WTC11 (cell line): ENCODE results near the gene MXD3. TPM values are rescaled to one million over a fixed set of nuclear protein-coding genes. Genes with fewer than 3 reads are reported as not detected.

ENCODE experiments used
- ATAC-seq: fragments of 200-7000 bp; cut with Tn5 transposase; 2 replicates; pipeline ENCODE4 v1.10.0; 2021; ENCODE audit warnings: mild to moderate bottlenecking, moderate library complexity
- Bru-seq: library from RNA; stranded (reverse); fragments of 400-500 nt; gene quantifications from one replicate; lab custom pipeline; 2021; lab: Mats Ljungman, UMichigan
- CTCF ChIA-PET: fragments of 300-600 bp; sonication (Branson Sonifier 250); formaldehyde crosslinking; loops from one replicate; lab custom pipeline; 2021; ENCODE audit warnings: antibody characterized with exemption; lab: Charles Lee
- POLR2A ChIA-PET: fragments of 350-600 bp; sonication (Branson Sonifier 250); formaldehyde crosslinking; loops from one replicate; lab custom pipeline; 2021; ENCODE audit warnings: antibody characterized with exemption; lab: Charles Lee
- DNase-seq: peaks from one replicate; pipeline ENCODE4 v3.0.0; 2021; ENCODE audit warnings: low spot score
- H3K27ac Mint-ChIP-seq: 2 replicates; pipeline ENCODE4 v1.8.0; 2021; ENCODE audit warnings: mixed read lengths
- H3K27me3 Mint-ChIP-seq: 2 replicates; pipeline ENCODE4 v1.8.0; 2021; ENCODE audit warnings: low read depth, mild to moderate bottlenecking, moderate library complexity, mixed read lengths
- H3K36me3 Mint-ChIP-seq: 2 replicates; pipeline ENCODE4 v1.8.0; 2021; ENCODE audit warnings: mixed read lengths
- H3K4me1 Mint-ChIP-seq: 2 replicates; pipeline ENCODE4 v1.8.0; 2022; ENCODE audit warnings: mixed read lengths
- H3K4me3 Mint-ChIP-seq: 2 replicates; pipeline ENCODE4 v1.8.0; 2021; ENCODE audit warnings: mild to moderate bottlenecking, moderate library complexity, mixed read lengths
- H3K9me3 Mint-ChIP-seq: 2 replicates; pipeline ENCODE4 v1.8.0; 2021; ENCODE audit warnings: mixed read lengths
- ATF1 ChIP-seq: sonication (generic); formaldehyde crosslinking; IDR thresholded peaks from 2 replicates; pipeline ENCODE4 v1.8.1; 2023; ENCODE audit warnings: mild to moderate bottlenecking, moderate library complexity, missing genetic modification reagents
- CDX4 ChIP-seq: fragments of 250-450 bp; sonication (Bioruptor Pico); IDR thresholded peaks from 2 replicates; pipeline ENCODE4 v1.9.0; 2021; ENCODE audit warnings: moderate library complexity, mild to moderate bottlenecking, inconsistent platforms, borderline replicate concordance
- CREM ChIP-seq: sonication (generic); formaldehyde crosslinking; IDR thresholded peaks from 2 replicates; pipeline ENCODE4 v1.8.1; 2022; ENCODE audit warnings: mild to moderate bottlenecking, missing genetic modification reagents, moderate library complexity
- ESRRA ChIP-seq: sonication (generic); formaldehyde crosslinking; IDR thresholded peaks from 2 replicates; pipeline ENCODE4 v1.8.1; 2022; ENCODE audit warnings: mild to moderate bottlenecking, missing genetic modification reagents, borderline replicate concordance
- FOXK1 ChIP-seq: sonication (generic); formaldehyde crosslinking; IDR thresholded peaks from 2 replicates; pipeline ENCODE4 v1.8.0; 2022; ENCODE audit warnings: mild to moderate bottlenecking, moderate library complexity, missing genetic modification reagents
- GABPB1 ChIP-seq: sonication (generic); formaldehyde crosslinking; IDR thresholded peaks from 2 replicates; pipeline ENCODE4 v1.8.1; 2023; ENCODE audit warnings: mild to moderate bottlenecking, missing genetic modification reagents
- KAT7 ChIP-seq: sonication (generic); formaldehyde crosslinking; IDR thresholded peaks from 2 replicates; pipeline ENCODE4 v1.8.1; 2023; ENCODE audit warnings: missing genetic modification reagents, mild to moderate bottlenecking, borderline replicate concordance
- MAX ChIP-seq: sonication (generic); formaldehyde crosslinking; IDR thresholded peaks from 2 replicates; pipeline ENCODE4 v1.8.0; 2022; ENCODE audit warnings: mild to moderate bottlenecking, missing genetic modification reagents
- MXD4 ChIP-seq: fragments of 250-450 bp; sonication (Bioruptor Pico); IDR thresholded peaks from 2 replicates; pipeline ENCODE4 v1.8.0; 2021; ENCODE audit warnings: mild to moderate bottlenecking, moderate library complexity, borderline replicate concordance
- NFATC4 ChIP-seq: fragments of 250-450 bp; sonication (Bioruptor Pico); IDR thresholded peaks from 2 replicates; pipeline ENCODE4 v1.9.0; 2021; ENCODE audit warnings: mild to moderate bottlenecking
- PRDM15 ChIP-seq: sonication (generic); formaldehyde crosslinking; IDR thresholded peaks from 2 replicates; pipeline ENCODE4 v1.8.0; 2022; ENCODE audit warnings: missing genetic modification reagents
- PRRX2 ChIP-seq: fragments of 250-450 bp; sonication (Bioruptor Pico); IDR thresholded peaks from 2 replicates; pipeline ENCODE4 v1.8.0; 2021; ENCODE audit warnings: mild to moderate bottlenecking
- RELA ChIP-seq: sonication (generic); formaldehyde crosslinking; IDR thresholded peaks from 2 replicates; pipeline ENCODE4 v1.8.1; 2022; ENCODE audit warnings: missing genetic modification reagents, mild to moderate bottlenecking, borderline replicate concordance
- SMAD4 ChIP-seq: sonication (generic); formaldehyde crosslinking; IDR thresholded peaks from 2 replicates; pipeline ENCODE4 v1.8.0; 2022; ENCODE audit warnings: mild to moderate bottlenecking, missing genetic modification reagents
- SP1 ChIP-seq: sonication (generic); formaldehyde crosslinking; conservative IDR thresholded peaks from 2 replicates; pipeline ENCODE4 v1.8.1; 2022; ENCODE audit warnings: missing genetic modification reagents
- TEAD4 ChIP-seq: sonication (generic); formaldehyde crosslinking; IDR thresholded peaks from 2 replicates; pipeline ENCODE4 v1.8.0; 2022; ENCODE audit warnings: mild to moderate bottlenecking, missing genetic modification reagents
- TP53 ChIP-seq: sonication (generic); formaldehyde crosslinking; IDR thresholded peaks from 2 replicates; pipeline ENCODE4 v1.8.1; 2023; ENCODE audit warnings: mild to moderate bottlenecking, missing genetic modification reagents
- ZNF138 ChIP-seq: sonication (generic); formaldehyde crosslinking; conservative IDR thresholded peaks from 2 replicates; pipeline ENCODE4 v1.8.1; 2022; ENCODE audit warnings: mild to moderate bottlenecking, moderate library complexity, missing genetic modification reagents
- long read RNA-seq, 3 experiments: library from RNA in 1 of 3; library from capped mRNA in 1 of 3; library from polyadenylated mRNA in 1 of 3; unstranded in 2 of 3; stranded (forward) in 1 of 3; transcript quantifications; one replicate each; pipeline ENCODE4 v2.0.0, GENCODE V29; 2021
- total RNA-seq: library from RNA; stranded (reverse); gene quantifications from 3 replicates; pipeline ENCODE4 v1.2.3, GENCODE V29; 2021
- TF ChIP-seq, protein P1 (sequence below): fragments of 250-450 bp; sonication (Bioruptor Pico); IDR thresholded peaks from 2 replicates; pipeline ENCODE4 v2.1.2; 2022; ENCODE audit warnings: mild to moderate bottlenecking, moderate library complexity
- TF ChIP-seq, protein P2 (sequence below): sonication (generic); formaldehyde crosslinking; IDR thresholded peaks from 2 replicates; pipeline ENCODE4 v1.8.1; 2023; ENCODE audit warnings: mild to moderate bottlenecking, missing genetic modification reagents, moderate library complexity
- TF ChIP-seq, protein P3 (sequence below): sonication (generic); formaldehyde crosslinking; IDR thresholded peaks from 2 replicates; pipeline ENCODE4 v1.8.0; 2022; ENCODE audit warnings: mild to moderate bottlenecking, missing genetic modification reagents
- TF ChIP-seq, protein P4 (sequence below): sonication (generic); formaldehyde crosslinking; IDR thresholded peaks from 2 replicates; pipeline ENCODE4 v1.8.1; 2022; ENCODE audit warnings: mild to moderate bottlenecking, moderate library complexity, missing genetic modification reagents
- TF ChIP-seq, protein P5 (sequence below): sonication (generic); formaldehyde crosslinking; IDR thresholded peaks from 2 replicates; pipeline ENCODE4 v1.8.1; 2023; ENCODE audit warnings: mild to moderate bottlenecking, moderate library complexity, missing genetic modification reagents

Gene MXD3, protein sequence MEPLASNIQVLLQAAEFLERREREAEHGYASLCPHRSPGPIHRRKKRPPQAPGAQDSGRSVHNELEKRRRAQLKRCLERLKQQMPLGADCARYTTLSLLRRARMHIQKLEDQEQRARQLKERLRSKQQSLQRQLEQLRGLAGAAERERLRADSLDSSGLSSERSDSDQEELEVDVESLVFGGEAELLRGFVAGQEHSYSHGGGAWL
- 16.9 to 25.7 TPM (median 18.8 TPM) in 3 replicates for total RNA-seq
- Bru-seq, nascent RNA: percentile 48 among the genes with signal in this experiment
- long read RNA-seq, experiment 1, transcript MXD3-203 (6 exons, 1,483 nt): major isoform, 19 of 33 reads
- long read RNA-seq, experiment 1, partial matches to known transcripts: 1 of 33 reads
- long read RNA-seq, experiment 1, other reads (novel, unspliced or antisense): 11 of 33 reads
- long read RNA-seq, experiment 2, transcript MXD3-203 (6 exons, 1,483 nt): major isoform, 5 of 13 reads
- long read RNA-seq, experiment 2, partial matches to known transcripts: 3 of 13 reads
- long read RNA-seq, experiment 2, other reads (novel, unspliced or antisense): 4 of 13 reads
- long read RNA-seq, experiment 3, partial matches to known transcripts: 1 of 14 reads
- long read RNA-seq, experiment 3, other reads (novel, unspliced or antisense): 9 of 14 reads

DNA sequence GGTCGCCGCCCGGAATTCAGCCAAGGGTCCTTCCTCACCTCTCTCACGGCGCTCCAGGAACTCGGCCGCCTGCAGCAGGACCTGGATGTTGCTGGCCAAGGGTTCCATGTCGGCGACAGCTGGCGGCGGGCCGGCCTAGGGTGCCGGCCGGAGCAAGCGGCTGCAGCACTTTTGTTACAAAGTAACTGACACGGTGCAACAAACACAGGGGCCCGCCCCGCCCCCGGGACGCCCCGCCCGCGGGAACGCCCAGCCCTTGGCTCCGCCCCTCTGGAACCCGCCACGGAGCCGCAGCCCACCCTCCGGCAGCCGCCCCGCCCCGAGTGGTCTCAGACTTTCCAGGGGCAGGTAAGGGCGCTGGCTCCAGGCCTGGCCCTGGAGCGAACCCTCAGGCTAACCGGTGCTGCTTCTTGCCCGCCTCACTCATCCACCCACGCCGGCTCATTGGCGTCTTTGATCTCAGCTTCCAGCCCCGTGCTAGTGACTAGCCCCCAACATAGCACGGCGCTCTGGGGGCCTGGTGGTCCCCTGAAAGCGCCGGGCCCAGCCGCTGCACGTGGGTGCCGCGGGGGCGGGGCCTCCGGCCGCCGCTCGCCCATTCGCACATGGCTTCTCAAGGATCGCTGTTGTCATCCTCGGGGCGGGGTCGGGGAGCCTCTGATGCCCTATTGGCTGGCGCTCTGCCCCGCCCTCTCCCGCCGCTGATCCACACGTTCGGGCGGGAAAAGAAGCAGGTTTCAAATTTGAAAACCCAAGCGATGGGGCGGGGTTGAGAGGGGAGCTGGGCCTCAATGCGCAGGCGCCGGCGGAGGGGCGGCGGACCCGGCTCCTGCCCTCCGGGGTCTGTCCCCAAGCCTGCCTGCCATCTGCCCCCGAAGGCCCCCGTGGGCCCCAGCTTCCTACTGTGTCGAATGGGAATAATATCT, at the start of gene MXD3:
TSS of gene MXD3 (minus strand) at position 176 of the 926 bp plus-strand sequence. CDS start at position 108, 68 bp downstream.
- ChIA-PET CTCF (interaction anchor here (0.5 to 4.5 kb wide), 22 partner anchors 10 to 200 kb away, joined by 3 to 91 read pairs (median 5); partner anchors contain the start of genes PDLIM7 and PRR7), POLR2A (interaction anchor here (0.6 to 2.3 kb wide), 4 partner anchors 8 to 114 kb away, joined by 3 to 8 read pairs (median 4); partner anchors contain the start of genes GRK6, PRELID1 and RAB24)
- ATAC-seq: peak; percentile 71
- Mint-ChIP-seq H3K27ac (peak within 1 kb of the TSS; percentile 32; the same call in 1 of the 2 replicates), H3K27me3 (no peaks in the 10 kb centered on the region), H3K9me3 (no peaks in the 10 kb centered on the region), H3K4me3 (peak within 1 kb of the TSS; percentile 84), H3K36me3 (peaks cover 2% of the 10 kb centered on the region), H3K4me1 (peaks cover 18% of the 10 kb centered on the region)
- peak; percentile 99 for DNase-seq
- TF ChIP-seq TEAD4 (CRISPR knock-in tag) (no peak), ATF1 (no peak), ZNF138 (CRISPR knock-in tag) (no peak), NFATC4 (CRISPR knock-in tag) (no peak), PRDM15 (CRISPR knock-in tag) (no peak), GABPB1 (CRISPR knock-in tag) (0 out of 2 replicates have a peak, but pooled peaks have one; percentile 46), KAT7 (CRISPR knock-in tag) (no peak), MAX (CRISPR knock-in tag) (peak; percentile 97), CDX4 (CRISPR knock-in tag) (no peak), SP1 (CRISPR knock-in tag) (peak; percentile 65; the same call in 1 of the 2 replicates), RELA (CRISPR knock-in tag) (0 out of 2 replicates have a peak, but pooled peaks have one; percentile 41), MXD4 (CRISPR knock-in tag) (no peak), TP53 (peak; percentile 66; the same call in 1 of the 2 replicates), CREM (CRISPR knock-in tag) (peak; percentile 43; the same call in 1 of the 2 replicates), SMAD4 (CRISPR knock-in tag) (no peak), FOXK1 (CRISPR knock-in tag) (peak; percentile 96), ESRRA (CRISPR knock-in tag) (no peak), PRRX2 (CRISPR knock-in tag) (no peak)
- TF ChIP-seq, protein P1, sequence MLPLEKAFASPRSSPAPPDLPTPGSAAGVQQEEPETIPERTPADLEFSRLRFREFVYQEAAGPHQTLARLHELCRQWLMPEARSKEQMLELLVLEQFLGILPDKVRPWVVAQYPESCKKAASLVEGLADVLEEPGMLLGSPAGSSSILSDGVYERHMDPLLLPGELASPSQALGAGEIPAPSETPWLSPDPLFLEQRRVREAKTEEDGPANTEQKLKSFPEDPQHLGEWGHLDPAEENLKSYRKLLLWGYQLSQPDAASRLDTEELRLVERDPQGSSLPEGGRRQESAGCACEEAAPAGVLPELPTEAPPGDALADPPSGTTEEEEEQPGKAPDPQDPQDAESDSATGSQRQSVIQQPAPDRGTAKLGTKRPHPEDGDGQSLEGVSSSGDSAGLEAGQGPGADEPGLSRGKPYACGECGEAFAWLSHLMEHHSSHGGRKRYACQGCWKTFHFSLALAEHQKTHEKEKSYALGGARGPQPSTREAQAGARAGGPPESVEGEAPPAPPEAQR: no peak
- TF ChIP-seq, protein P2, sequence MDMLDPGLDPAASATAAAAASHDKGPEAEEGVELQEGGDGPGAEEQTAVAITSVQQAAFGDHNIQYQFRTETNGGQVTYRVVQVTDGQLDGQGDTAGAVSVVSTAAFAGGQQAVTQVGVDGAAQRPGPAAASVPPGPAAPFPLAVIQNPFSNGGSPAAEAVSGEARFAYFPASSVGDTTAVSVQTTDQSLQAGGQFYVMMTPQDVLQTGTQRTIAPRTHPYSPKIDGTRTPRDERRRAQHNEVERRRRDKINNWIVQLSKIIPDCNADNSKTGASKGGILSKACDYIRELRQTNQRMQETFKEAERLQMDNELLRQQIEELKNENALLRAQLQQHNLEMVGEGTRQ (CRISPR knock-in tag): peak; percentile 79
- TF ChIP-seq, protein P3, sequence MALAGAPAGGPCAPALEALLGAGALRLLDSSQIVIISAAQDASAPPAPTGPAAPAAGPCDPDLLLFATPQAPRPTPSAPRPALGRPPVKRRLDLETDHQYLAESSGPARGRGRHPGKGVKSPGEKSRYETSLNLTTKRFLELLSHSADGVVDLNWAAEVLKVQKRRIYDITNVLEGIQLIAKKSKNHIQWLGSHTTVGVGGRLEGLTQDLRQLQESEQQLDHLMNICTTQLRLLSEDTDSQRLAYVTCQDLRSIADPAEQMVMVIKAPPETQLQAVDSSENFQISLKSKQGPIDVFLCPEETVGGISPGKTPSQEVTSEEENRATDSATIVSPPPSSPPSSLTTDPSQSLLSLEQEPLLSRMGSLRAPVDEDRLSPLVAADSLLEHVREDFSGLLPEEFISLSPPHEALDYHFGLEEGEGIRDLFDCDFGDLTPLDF (CRISPR knock-in tag): peak; percentile 87
- TF ChIP-seq, protein P4, sequence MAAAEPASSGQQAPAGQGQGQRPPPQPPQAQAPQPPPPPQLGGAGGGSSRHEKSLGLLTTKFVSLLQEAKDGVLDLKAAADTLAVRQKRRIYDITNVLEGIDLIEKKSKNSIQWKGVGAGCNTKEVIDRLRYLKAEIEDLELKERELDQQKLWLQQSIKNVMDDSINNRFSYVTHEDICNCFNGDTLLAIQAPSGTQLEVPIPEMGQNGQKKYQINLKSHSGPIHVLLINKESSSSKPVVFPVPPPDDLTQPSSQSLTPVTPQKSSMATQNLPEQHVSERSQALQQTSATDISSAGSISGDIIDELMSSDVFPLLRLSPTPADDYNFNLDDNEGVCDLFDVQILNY (CRISPR knock-in tag): peak; percentile 89
- TF ChIP-seq, protein P5, sequence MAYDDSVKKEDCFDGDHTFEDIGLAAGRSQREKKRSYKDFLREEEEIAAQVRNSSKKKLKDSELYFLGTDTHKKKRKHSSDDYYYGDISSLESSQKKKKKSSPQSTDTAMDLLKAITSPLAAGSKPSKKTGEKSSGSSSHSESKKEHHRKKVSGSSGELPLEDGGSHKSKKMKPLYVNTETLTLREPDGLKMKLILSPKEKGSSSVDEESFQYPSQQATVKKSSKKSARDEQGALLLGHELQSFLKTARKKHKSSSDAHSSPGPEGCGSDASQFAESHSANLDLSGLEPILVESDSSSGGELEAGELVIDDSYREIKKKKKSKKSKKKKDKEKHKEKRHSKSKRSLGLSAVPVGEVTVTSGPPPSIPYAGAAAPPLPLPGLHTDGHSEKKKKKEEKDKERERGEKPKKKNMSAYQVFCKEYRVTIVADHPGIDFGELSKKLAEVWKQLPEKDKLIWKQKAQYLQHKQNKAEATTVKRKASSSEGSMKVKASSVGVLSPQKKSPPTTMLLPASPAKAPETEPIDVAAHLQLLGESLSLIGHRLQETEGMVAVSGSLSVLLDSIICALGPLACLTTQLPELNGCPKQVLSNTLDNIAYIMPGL (CRISPR knock-in tag): no peak
